K562 (cell line): ENCODE data around the gene PRR14L. TPM values are rescaled to one million over a fixed set of nuclear protein-coding genes. Genes with fewer than 3 reads are reported as not detected.

Experiments used
- ATAC-seq: fragments of 200-7000 bp; cut with Tn5 transposase; 3 replicates; pipeline ENCODE4 v1.9.1; 2020; ENCODE audit warnings: moderate library complexity
- BruUV-seq: library from RNA; stranded (reverse); fragments of 400-500 nt; replicated peaks from 2 replicates; lab custom pipeline; 2021; lab: Mats Ljungman, UMichigan
- CTCF ChIA-PET: fragments of 300-600 bp; formaldehyde crosslinking; extraction: SDS; loops from one replicate; lab custom pipeline; 2021; ENCODE audit warnings: low intra/inter-chr PET ratio; lab: Yijun Ruan, JAX
- POLR2A ChIA-PET: fragments of 300-600, 350-650 bp; sonication (Branson Sonifier 250); formaldehyde crosslinking; extraction: SDS; loops from one replicate; lab custom pipeline; 2021; ENCODE audit warnings: antibody characterized with exemption, inconsistent platforms; lab: Yijun Ruan, JAX
- DNase-seq, 4 experiments: peaks; one replicate each; pipeline versions ENCODE4 v3.0.0 to v3.0.0-alpha.2; 2011 to 2018; ENCODE audit warnings: low spot score in 3 of 4, mixed read lengths in 3 of 4; ENCODE audit errors: extremely low read depth in 1 of 4
- FAIRE-seq: peaks from 2 replicates; lab custom pipeline; 2011; peaks lifted over from hg19 to GRCh38; lab: Jason Lieb, UNC
- H2AFZ ChIP-seq: 2 replicates; pipeline ENCODE4 v1.6.0; 2011; ENCODE audit warnings: low read depth, low read length, control low read depth, inconsistent platforms
- H3K27ac ChIP-seq: fragments of 200-600 bp; 3 replicates; pipeline ENCODE4 v1.8.0; 2011; ENCODE audit warnings: low read depth, mild to moderate bottlenecking, control low read depth, inconsistent platforms, low read length, moderate library complexity, mixed read lengths; ENCODE audit errors: extremely low read depth
- H3K27me3 ChIP-seq, 2 experiments: fragments of 300-600 bp in 1 of 2; 2 replicates in 1 of 2; 3 replicates in 1 of 2; pipeline versions ENCODE4 v1.6.0 to v1.8.0; 2011; ENCODE audit warnings: inconsistent platforms in 2 of 2, low read length in 2 of 2, mild to moderate bottlenecking in 1 of 2, mixed read lengths in 1 of 2, moderate library complexity in 1 of 2; ENCODE audit not compliant: control insufficient read depth in 2 of 2, insufficient read depth in 2 of 2
- H3K36me3 ChIP-seq: fragments of 300-600 bp; 3 replicates; pipeline ENCODE4 v1.8.0; 2011; ENCODE audit warnings: mild to moderate bottlenecking, low read length, inconsistent platforms; ENCODE audit not compliant: control insufficient read depth, insufficient read depth
- H3K4me1 ChIP-seq, 2 experiments: fragments of 200-600 bp in 1 of 2; replicated peaks in 1 of 2; 2 replicates in 1 of 2; 3 replicates in 1 of 2; pipeline versions ENCODE4 v1.5.1 to v1.8.0; 2011; ENCODE audit warnings: inconsistent platforms in 2 of 2, low read length in 2 of 2, mild to moderate bottlenecking in 1 of 2, mixed read lengths in 1 of 2, moderate library complexity in 1 of 2; ENCODE audit not compliant: control insufficient read depth in 2 of 2, insufficient read depth in 2 of 2
- H3K4me2 ChIP-seq: 2 replicates; pipeline ENCODE4 v1.6.1; 2011; ENCODE audit warnings: low read length, control low read depth, inconsistent platforms, mixed read lengths; ENCODE audit not compliant: insufficient read depth
- H3K4me3 ChIP-seq: fragments of 200-600 bp; sonication (generic), shearing (Covaris generic); 2 replicates; pipeline ENCODE4 v1.5.1; 2016; ENCODE audit warnings: control low read depth, inconsistent platforms
- H3K79me2 ChIP-seq: fragments of 200-600 bp; 3 replicates; pipeline ENCODE4 v1.8.0; 2011; ENCODE audit warnings: low read length, inconsistent platforms; ENCODE audit not compliant: control insufficient read depth, insufficient read depth
- H3K9ac ChIP-seq, 2 experiments: 2 replicates each; pipeline versions ENCODE4 v1.6.0 to v1.6.1; 2011; ENCODE audit warnings: low read depth in 2 of 2, low read length in 2 of 2, control low read depth in 1 of 2, inconsistent platforms in 1 of 2, mild to moderate bottlenecking in 1 of 2, mixed read lengths in 1 of 2; ENCODE audit not compliant: insufficient read depth in 1 of 2
- H3K9me1 ChIP-seq: one replicate; pipeline ENCODE4 v1.6.0; 2011; ENCODE audit warnings: inconsistent platforms, mild to moderate bottlenecking, low read length, moderate library complexity; ENCODE audit not compliant: control insufficient read depth, insufficient read depth
- H3K9me3 ChIP-seq: replicated peaks from 2 replicates; pipeline ENCODE4 v1.5.1; 2011; ENCODE audit warnings: low read depth, low read length, inconsistent platforms; ENCODE audit not compliant: control insufficient read depth, insufficient read depth
- H4K20me1 ChIP-seq: replicated peaks from 2 replicates; pipeline ENCODE4 v1.6.1; 2011; ENCODE audit warnings: low read length, inconsistent platforms, mixed read lengths; ENCODE audit not compliant: control insufficient read depth, insufficient read depth
- HDGF ChIP-seq: fragments of 450-650 bp; IDR thresholded peaks from 2 replicates; pipeline ENCODE4 v1.6.1; 2016
- PRMT5 ChIP-seq: sonication (generic); formaldehyde crosslinking; IDR thresholded peaks from 2 replicates; pipeline ENCODE4 v1.5.0; 2020; ENCODE audit warnings: missing genetic modification reagents
- WGBS: fragments of 100-300 bp; shearing (Covaris generic); methylation state at CpG from one replicate; pipeline ENCODE4 v1.1.6; 2016; ENCODE audit warnings: low coverage, mixed read lengths; ENCODE audit not compliant: insufficient coverage; ENCODE audit errors: missing lambda C conversion rate; 5-methylcytosine and 5-hydroxymethylcytosine counted together
- in situ Hi-C: fragments of 300-500 bp; cut with MboI; formaldehyde crosslinking; loops from 4 replicates; pipeline ENCODE4 v1.15.0; 2018; ENCODE audit warnings: inconsistent platforms, mixed read lengths
- intact Hi-C: fragments of 100-400 bp; cut with micrococcal nuclease; formaldehyde crosslinking; loops from 2 replicates; pipeline ENCODE4 v1.14.2; 2022
- polyA plus RNA-seq, 8 experiments: library from polyadenylated mRNA; depleted of rRNA in 4 of 8; stranded (reverse) in 5 of 8; unstranded in 3 of 8; fragments of >200 nt; fragmentation: Nextera tagmentation in 2 of 8; fragmentation: Illumina TruSeq in 1 of 8; extraction: Ambion mirVana in 2 of 8; extraction: Trizol in 1 of 8; gene quantifications; 2 replicates each; pipeline versions ENCODE4 v1.2.1 to v1.2.3, GENCODE V29; 2011 to 2014; ENCODE audit warnings: inconsistent platforms in 1 of 8, missing spikeins in 1 of 8
- total RNA-seq, 7 experiments: library from RNA; depleted of rRNA in 6 of 7; stranded (reverse); fragments of >200 nt in 6 of 7; fragmentation: Illumina TruSeq in 2 of 7; extraction: Trizol in 2 of 7; gene quantifications; 2 replicates each; pipeline versions ENCODE4 v1.2.1 to v1.2.3, GENCODE V29; 2011 to 2021; ENCODE audit warnings: low replicate concordance in 1 of 7
- TF ChIP-seq, protein P1 (sequence below), 2 experiments: fragments of 450-650 bp in 1 of 2; sonication (generic) in 1 of 2; formaldehyde crosslinking; conservative IDR thresholded peaks; 2 replicates each; pipeline versions ENCODE4 v1.4.0 to v1.8.1; 2020 to 2022; ENCODE audit warnings: mild to moderate bottlenecking in 1 of 2, missing genetic modification reagents in 1 of 2
- TF ChIP-seq, protein P2 (sequence below): conservative IDR thresholded peaks from 2 replicates; pipeline ENCODE4 v1.6.1; 2011; ENCODE audit warnings: low read depth, mild to moderate bottlenecking, low read length; ENCODE audit not compliant: control insufficient read depth

The PRR14L gene
- total and polyA plus RNA-seq, 9 of the 15 experiments (the other 6 are each of a cell fraction or from before 2014, with no cell fraction given) = 2.8 to 36.3 (median 12.3) TPM

DNA sequence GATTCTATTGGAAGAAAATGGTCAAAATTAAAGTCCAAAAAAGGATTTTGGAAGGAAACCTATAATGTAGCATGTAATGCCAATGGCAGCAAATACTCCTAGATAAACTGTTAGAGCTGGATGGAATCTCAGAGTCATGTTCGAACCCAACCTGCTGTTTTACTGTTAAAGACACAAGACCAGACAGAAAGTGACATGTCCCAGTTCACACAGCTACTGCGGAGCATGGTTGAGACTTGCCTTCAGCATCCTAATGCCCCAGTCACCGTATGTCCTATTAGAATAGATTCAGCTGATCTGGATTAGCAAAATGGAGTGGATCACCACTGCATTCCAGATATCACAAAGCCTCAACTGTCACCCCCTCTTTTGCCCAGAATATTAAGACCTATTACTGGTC lies 102.9 kb downstream of the PRR14L start:
- WGBS = 94% methylated on average over 2 of the region's 3 CpGs
- H3K27me3 ChIP-seq = no peaks in the 10 kb centered on the region
- in situ Hi-C loops = no loop called here
- TF ChIP-seq PRMT5 (CRISPR knock-in tag) = no peak
- TF ChIP-seq HDGF = no peak
- TF ChIP-seq, protein P1, sequence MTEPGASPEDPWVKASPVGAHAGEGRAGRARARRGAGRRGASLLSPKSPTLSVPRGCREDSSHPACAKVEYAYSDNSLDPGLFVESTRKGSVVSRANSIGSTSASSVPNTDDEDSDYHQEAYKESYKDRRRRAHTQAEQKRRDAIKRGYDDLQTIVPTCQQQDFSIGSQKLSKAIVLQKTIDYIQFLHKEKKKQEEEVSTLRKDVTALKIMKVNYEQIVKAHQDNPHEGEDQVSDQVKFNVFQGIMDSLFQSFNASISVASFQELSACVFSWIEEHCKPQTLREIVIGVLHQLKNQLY (CRISPR knock-in tag; conservative IDR thresholded peaks at IDR 0.05) = no peak
- TF ChIP-seq, protein P2, sequence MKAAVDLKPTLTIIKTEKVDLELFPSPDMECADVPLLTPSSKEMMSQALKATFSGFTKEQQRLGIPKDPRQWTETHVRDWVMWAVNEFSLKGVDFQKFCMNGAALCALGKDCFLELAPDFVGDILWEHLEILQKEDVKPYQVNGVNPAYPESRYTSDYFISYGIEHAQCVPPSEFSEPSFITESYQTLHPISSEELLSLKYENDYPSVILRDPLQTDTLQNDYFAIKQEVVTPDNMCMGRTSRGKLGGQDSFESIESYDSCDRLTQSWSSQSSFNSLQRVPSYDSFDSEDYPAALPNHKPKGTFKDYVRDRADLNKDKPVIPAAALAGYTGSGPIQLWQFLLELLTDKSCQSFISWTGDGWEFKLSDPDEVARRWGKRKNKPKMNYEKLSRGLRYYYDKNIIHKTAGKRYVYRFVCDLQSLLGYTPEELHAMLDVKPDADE = no peak
- TF ChIP-seq, all 486 proteins: peak for 0
- peaks cover 26% of the 10 kb centered on the region; the same call in 2 of the 3 replicates for H3K36me3 ChIP-seq
- BruUV-seq = no TSS peak
- no peaks in the 10 kb centered on the region for H3K9me3 ChIP-seq
- peaks cover 0 to 5% of the 10 kb centered on the region in 2 experiments; a peak in 1 of 5 replicates for H3K4me1 ChIP-seq
- no peak overlapping the region for H3K27ac ChIP-seq
- H3K9me1 ChIP-seq = no peaks in the 10 kb centered on the region
- no peak for ATAC-seq
- H2AFZ ChIP-seq = no peak overlapping the region
- no peak overlapping the region for H3K4me2 ChIP-seq
- DNase-seq = no peak
- no peaks in the 10 kb centered on the region for H3K79me2 ChIP-seq
- intact Hi-C loops = no loop called here
- ChIA-PET CTCF (no interaction called here), POLR2A (interaction anchor here (0.5 to 0.6 kb wide), 3 partner anchors 11 to 155 kb away, joined by 3 to 4 read pairs (median 3); no protein-coding TSS in a partner anchor)
- no peaks in the 10 kb centered on the region for H4K20me1 ChIP-seq
- H3K4me3 ChIP-seq = no peak overlapping the region
- H3K9ac ChIP-seq = no peak overlapping the region
- FAIRE-seq = no peak
